SJSA1 (cell line): ENCODE data around the gene ZNF41. TPM values are rescaled to one million over a fixed set of nuclear protein-coding genes. Genes with fewer than 3 reads are reported as not detected.
"Not testable (repeated sequence)": the region's sequence is repeated elsewhere in the genome, so short reads cannot be mapped to it uniquely, and the experiment has no call there.

Experiments
- DNase-seq, 2 experiments: peaks; one replicate each; pipeline ENCODE4 v3.0.0-alpha.2; 2015 to 2020; ENCODE audit warnings: low spot score in 2 of 2, low read depth in 1 of 2
- H3K27ac ChIP-seq: fragments of 250-450 bp; sonication (Bioruptor Pico); 2 replicates; pipeline ENCODE4 v1.5.1; 2020; ENCODE audit warnings: mild to moderate bottlenecking, moderate library complexity
- H3K27me3 ChIP-seq: fragments of 250-450 bp; sonication (Bioruptor Pico); replicated peaks from 2 replicates; pipeline ENCODE4 v1.5.1; 2020; ENCODE audit warnings: mild to moderate bottlenecking, moderate library complexity
- H3K36me3 ChIP-seq: fragments of 250-450 bp; sonication (Bioruptor Pico); 2 replicates; pipeline ENCODE4 v1.5.1; 2020; ENCODE audit warnings: mild to moderate bottlenecking
- H3K4me1 ChIP-seq: fragments of 250-450 bp; sonication (Bioruptor Pico); replicated peaks from 2 replicates; pipeline ENCODE4 v1.6.1; 2021; ENCODE audit warnings: mild to moderate bottlenecking
- H3K4me3 ChIP-seq: fragments of 250-450 bp; sonication (Bioruptor Pico); 2 replicates; pipeline ENCODE4 v1.5.1; 2020; ENCODE audit warnings: mild to moderate bottlenecking
- H3K9me3 ChIP-seq: fragments of 250-450 bp; sonication (Bioruptor Pico); replicated peaks from 2 replicates; pipeline ENCODE4 v1.5.1; 2020; ENCODE audit warnings: mild to moderate bottlenecking
- total RNA-seq: library from RNA; depleted of rRNA; stranded (reverse); fragments of >200 nt; shearing (Covaris generic); gene quantifications from 2 replicates; pipeline ENCODE4 v1.2.3, GENCODE V29; 2014

Gene ZNF41
- total RNA-seq, 1 experiment from 2014 or later: 6.5 TPM

DNA sequence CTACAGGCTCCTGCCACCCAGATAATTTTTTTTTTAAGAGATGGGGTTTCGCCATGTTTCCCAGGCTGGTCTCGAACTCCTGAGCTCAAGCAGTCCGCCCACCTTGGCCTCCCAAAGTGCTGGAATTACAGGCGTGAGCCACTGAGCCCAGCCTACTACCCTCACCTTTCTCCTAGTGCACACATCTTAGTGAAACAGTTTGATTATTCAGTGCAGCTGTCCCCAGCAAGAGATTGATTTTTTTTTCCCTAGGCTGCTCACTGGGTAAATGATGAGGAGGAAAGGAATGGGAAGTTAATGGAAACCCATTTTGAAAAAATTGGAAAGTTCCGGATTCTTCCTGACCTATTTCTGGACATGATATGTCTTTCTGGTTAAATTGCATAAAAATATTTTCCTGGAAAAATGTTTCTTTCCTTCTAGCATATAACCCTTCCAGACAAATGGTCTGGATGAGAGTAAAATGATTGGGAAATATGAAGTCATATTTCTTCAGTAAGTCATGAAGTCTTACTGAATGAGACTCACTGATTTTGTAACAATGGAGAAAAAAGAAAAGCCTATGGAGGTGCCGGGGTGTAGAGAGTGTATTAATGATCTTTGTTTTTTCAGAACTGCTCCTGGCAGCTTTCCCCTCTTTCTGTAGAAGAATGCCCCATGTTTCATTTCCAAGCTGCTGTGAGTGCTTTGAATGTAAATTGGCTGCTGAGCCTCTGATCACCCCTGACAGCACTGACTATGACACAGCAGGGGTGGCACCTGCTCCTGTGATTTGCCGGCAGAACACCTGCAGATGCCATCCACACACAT is 19.5 kb upstream of the ZNF41 start:
- Histone ChIP-seq H3K9me3 (no peaks in the 10 kb centered on the region), H3K4me1 (no peaks in the 10 kb centered on the region), H3K4me3 (no peak overlapping the region), H3K36me3 (no peaks in the 10 kb centered on the region), H3K27me3 (no peaks in the 10 kb centered on the region), H3K27ac (no peak overlapping the region)
- DNase-seq: no peak

DNA sequence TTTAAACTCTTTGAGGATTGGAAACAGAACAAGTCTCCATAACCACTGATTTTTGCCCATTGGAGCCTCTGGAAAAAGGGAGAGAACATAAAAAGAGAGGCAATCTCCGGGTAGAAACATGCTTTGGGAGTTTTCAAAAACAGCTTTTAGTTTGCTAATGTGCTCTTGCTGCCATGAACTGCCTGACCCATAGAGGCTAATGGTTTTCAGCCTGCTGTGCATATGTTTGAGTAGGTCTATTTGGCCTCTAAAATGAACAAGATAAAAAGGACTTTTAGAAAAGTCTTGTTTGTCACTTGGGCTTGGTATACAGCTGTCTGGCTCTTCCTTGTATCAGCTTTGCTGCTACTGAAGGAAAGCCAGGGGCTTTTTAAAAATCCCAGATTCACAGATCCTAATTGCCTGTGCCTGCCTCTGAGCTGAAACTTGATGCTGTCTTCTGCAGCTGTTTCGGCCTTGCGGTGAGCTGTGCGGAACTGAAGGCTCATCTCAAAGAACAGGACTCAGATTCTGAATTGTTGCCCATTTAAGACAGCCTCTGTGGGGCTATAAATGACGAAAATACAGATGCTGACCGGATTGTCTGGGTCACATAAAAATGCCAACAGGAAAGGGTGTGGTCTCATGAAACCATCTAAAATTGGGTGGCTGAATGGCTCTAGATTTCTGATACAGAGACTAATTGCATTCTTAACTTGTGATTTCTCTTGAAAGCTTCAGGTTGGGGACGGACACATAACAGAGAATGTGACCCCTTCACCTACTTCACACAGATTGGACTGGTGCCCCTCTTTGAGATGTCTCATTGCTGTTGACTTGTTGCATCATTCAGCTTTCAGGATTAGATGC is 18.4 kb upstream of the ZNF41 start:
- no peaks in the 10 kb centered on the region for H3K4me1 ChIP-seq
- H3K9me3 ChIP-seq: no peaks in the 10 kb centered on the region
- H3K36me3 ChIP-seq: no peaks in the 10 kb centered on the region
- no peak overlapping the region for H3K27ac ChIP-seq
- H3K4me3 ChIP-seq: no peak overlapping the region
- no peaks in the 10 kb centered on the region for H3K27me3 ChIP-seq
- DNase-seq: no peak

DNA sequence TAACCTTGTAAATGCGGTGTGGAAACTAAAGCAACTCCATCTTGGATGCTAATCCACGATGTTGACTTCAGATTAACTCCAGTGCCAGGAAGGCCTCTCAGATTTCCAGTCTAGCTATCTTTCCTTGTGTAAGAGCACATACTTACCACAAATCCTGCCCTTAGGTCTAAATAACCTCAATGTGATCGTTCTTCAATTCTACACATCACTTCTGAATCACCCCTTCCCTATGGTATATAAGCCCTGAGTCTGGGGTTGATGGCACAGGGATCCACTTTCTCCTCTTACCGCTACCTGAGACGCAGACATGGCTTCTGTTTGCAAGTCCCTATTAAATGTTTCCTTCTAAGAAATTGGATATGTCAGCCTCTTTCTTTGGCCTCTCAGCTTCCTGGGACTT is 17.5 kb upstream of the ZNF41 start:
- H3K9me3 ChIP-seq: no peaks in the 10 kb centered on the region
- no peaks in the 10 kb centered on the region for H3K4me1 ChIP-seq
- H3K27me3 ChIP-seq: no peaks in the 10 kb centered on the region
- no peak overlapping the region for H3K4me3 ChIP-seq
- H3K36me3 ChIP-seq: no peaks in the 10 kb centered on the region
- no peak for DNase-seq
- H3K27ac ChIP-seq: no peak overlapping the region

DNA sequence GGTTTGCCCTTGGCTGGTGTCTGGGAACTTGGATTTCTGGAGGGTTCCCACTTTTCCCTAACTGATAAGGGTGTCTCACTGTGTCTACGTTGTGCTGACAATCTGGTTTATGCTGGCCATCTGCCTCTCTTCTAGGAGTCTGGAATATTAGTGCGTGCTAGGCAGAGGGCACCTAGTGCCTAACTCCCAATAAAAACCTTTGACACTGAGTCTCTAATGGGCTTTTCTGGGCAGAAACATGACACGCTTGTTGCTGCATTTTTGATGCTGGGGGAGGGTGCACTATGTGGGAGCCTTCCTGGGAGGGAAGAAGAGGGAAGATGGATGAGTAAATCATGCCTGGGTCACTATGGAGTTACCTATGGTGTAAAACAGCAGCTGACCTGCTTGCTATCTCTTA is 16.3 kb upstream of the ZNF41 start:
- no peak for DNase-seq
- Histone ChIP-seq H3K36me3 (no peaks in the 10 kb centered on the region), H3K4me1 (no peaks in the 10 kb centered on the region)

DNA sequence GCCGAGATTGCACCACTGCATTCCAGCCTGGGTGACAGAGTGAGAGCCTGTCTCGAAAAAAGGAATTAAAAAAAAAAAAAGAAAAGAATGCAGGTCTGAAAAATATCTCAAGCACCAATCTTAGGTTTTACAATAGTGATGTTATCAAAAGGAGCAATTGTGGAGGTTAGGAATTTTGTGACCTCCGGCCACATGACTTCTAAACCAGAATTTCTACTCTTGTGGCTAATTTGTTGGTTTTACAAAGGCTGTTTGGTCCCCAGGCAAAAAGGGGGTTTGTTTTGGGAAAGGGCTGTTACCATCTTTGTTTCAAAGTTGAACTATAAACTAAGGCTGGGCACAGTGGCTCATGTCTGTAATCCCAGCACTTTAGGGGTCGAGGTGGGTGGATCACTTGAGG is 15.4 kb upstream of the ZNF41 start:
- H3K4me1 ChIP-seq: no peaks in the 10 kb centered on the region
- no peak overlapping the region for H3K27ac ChIP-seq
- H3K27me3 ChIP-seq: no peaks in the 10 kb centered on the region
- H3K4me3 ChIP-seq: no peak overlapping the region
- no peak for DNase-seq
- no peaks in the 10 kb centered on the region for H3K36me3 ChIP-seq
- no peaks in the 10 kb centered on the region for H3K9me3 ChIP-seq

More for the DNA sequence above, 16.3 kb upstream of the ZNF41 start:
- no peak overlapping the region for H3K27ac ChIP-seq
- no peaks in the 10 kb centered on the region for H3K27me3 ChIP-seq
- no peak overlapping the region for H3K4me3 ChIP-seq
- H3K9me3 ChIP-seq: no peaks in the 10 kb centered on the region

DNA sequence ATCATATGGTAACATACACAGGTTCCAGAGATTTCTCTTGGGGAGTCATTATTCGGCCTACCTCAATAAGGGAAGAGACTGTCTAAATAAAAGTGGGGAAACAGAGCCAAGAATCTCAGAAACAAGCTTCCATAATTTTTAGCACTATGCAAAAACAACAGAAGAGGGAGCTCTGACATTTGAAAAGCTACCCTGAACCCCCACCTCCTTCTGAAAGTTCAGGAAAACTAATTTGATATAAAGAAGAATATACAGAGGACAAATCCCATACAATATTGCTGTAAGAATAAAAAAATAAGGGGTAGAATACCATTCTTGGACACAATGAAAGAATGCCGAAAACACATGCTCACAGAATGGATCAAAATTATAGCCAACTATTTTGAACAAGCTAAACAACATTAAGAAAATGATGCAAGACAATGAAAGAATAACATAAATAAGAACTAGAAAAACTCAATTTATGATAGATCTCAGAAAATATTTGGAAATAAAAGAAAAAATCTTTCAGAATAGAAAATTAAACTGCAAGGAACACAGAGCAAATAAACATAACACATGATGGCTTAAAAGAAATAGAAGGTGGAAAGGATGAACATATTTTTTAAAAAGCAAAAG is 14.4 kb upstream of the ZNF41 start:
- no peak overlapping the region for H3K4me3 ChIP-seq
- no peaks in the 10 kb centered on the region for H3K4me1 ChIP-seq
- H3K27me3 ChIP-seq: no peaks in the 10 kb centered on the region
- H3K9me3 ChIP-seq: no peaks in the 10 kb centered on the region
- peak in 1 of 2 experiments; percentile 7 for DNase-seq
- no peaks in the 10 kb centered on the region for H3K36me3 ChIP-seq
- H3K27ac ChIP-seq: no peak overlapping the region

DNA sequence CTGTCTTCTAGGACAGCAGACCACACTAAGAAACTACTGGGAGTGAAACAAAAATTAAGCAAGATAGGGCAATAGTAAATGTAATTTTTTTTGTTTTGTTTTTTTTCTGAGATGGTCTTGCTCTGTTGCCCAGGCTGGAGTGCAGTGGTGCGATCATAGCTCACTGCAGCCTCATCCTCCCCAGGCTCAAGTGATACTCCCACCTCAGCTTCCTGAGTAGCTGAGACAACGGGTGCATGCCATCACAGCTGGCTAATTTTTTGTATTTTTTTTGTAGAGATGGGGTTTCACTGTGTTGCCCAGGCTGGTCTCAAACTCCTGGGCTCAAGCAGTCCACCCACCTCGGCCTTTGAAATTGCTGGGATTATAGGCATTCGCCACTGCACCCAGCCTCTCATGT is 9.1 kb upstream of the ZNF41 start:
- H3K4me3 ChIP-seq, DNase-seq, H3K27ac ChIP-seq, H3K36me3 ChIP-seq, H3K27me3 ChIP-seq, H3K9me3 ChIP-seq, H3K4me1 ChIP-seq: not testable (repeated sequence)

DNA sequence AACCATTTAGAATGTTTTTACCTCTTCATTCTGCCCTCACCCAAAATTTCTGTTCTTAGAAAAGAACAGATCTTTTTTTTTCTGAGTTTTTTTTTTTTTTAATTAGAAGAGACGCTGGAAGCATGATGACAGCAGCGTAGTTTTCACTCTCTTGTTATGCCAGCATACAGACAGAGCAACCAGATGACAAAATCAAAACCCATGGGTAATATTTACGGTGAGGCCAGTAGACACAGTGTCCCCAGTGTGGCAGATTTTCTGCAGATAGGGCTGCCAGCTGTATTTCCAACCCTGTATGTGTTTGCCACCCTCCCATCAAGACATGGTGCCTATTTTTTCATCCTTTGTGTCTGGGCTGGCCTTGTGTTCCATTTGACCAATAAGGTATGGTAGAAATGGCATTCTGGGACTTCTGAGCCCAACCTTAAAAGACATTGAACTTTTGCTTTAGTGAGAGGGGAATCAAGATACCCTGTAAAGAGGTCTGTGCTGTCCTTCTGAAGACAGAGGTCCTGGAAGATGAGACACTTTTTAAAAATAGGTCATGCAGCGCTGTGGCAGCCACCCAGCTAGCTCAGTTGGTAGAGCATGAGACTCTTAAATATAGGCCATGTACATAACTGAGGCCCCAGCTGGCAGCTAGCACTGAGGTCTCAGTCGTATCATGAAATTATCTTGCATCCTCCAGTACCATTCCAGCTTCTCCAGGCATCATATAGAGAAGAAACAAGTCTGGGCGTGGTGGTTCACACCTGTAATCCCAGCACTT is 6.7 kb upstream of the ZNF41 start:
- H3K4me3 ChIP-seq: no peak overlapping the region
- no peak for DNase-seq
- H3K9me3 ChIP-seq: no peaks in the 10 kb centered on the region
- no peaks in the 10 kb centered on the region for H3K27me3 ChIP-seq
- H3K4me1 ChIP-seq: no peaks in the 10 kb centered on the region
- no peaks in the 10 kb centered on the region for H3K36me3 ChIP-seq
- H3K27ac ChIP-seq: no peak overlapping the region

DNA sequence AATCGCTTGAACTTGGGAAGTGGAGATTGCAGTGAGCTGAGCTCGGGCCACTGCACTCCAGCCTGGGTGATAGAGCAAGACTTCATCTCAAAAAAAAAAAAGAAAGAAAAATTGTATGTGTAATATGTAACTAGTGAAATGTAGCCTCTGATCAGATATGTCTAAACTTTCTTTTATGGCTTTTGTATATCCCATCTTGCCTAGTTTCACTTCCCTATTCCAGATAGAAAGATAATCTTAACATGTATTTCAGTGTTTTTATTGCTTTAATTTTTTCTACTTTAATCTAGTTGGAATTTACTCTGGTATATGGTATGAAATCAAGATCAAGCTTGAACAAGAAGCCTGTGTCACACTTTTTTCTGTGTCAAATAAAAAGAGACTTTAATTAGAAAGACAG is 1.9 kb upstream of the ZNF41 start:
- Histone ChIP-seq H3K4me3 (no peak overlapping the region), H3K4me1 (no peaks in the 10 kb centered on the region; the same call in 1 of the 2 replicates)
- no peak for DNase-seq

DNA sequence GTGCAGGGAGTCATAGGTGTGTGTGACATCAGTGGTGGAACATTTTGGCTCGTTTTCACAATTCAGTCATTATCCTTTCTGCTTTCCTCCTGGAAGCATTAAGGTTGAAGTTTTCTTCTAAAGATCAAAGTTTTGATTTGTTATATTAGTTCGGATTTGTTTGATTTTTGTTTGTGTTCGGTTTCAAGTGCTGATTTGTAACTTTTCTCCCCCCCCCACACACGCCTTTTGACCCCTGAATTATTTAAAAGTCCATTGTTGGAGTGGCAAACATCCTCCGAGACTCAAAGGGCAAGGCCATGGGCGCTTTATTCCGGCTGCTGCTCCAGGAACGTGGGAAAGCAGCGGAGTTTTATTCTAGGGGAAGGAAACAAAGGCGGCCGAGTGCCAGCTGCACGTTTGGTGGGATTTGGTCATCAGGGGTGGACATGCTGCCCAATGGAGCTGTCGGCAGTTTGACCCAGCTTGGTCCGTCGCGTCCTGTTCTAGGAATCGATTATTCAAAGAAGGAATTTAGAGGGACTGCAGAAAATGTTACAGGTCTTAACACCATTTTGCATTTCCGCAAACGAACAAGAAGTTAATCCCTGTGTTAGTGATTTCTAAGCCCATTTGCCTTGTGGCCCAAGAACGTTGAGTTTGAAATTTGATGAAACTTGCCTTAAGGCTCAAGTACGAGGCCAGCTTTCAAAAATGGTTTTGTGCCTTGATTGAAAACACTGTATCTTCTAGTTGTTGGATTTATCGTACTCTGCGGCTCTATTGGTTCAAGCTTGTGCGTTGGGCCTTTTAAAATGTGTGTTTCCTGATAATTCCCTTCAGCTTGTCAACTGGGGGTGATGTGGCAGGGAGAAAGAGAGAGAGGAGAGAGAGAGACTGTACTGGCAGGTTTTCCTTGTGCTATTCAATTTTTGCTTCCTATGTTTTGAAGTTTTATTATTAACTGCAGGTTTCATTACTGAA is 565 bp upstream of the ZNF41 start:
- Histone ChIP-seq H3K4me3 (peak overlapping the region; percentile 70), H3K27me3 (no peaks in the 10 kb centered on the region), H3K9me3 (no peaks in the 10 kb centered on the region), H3K4me1 (no peaks in the 10 kb centered on the region; the same call in 1 of the 2 replicates), H3K36me3 (no peaks in the 10 kb centered on the region), H3K27ac (peak overlapping the region; percentile 92)
- peak; percentile 39 to 52 for DNase-seq

More for the DNA sequence above, 1.9 kb upstream of the ZNF41 start:
- Histone ChIP-seq H3K9me3 (no peaks in the 10 kb centered on the region), H3K27me3 (no peaks in the 10 kb centered on the region), H3K36me3 (no peaks in the 10 kb centered on the region), H3K27ac (no peak overlapping the region)

DNA sequence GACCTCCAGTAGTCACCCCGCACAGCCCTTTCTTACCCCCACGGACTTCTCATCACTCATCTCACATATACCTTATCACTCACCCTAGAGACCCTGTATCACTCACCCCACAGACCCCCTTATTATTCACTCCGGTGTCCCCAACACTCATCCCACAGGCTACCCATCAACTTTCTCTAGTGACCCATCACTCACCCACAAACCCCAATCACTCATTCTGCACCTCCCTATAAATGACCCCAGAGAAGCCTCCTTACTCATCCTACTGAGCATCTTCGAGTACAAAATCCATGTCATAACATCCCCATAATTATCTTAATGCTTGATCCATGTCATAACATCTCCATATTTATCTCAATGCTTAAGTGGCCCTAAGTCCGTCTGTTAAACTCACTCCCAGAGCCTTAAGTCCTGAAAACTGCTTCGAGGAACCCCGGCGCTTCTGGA is 934 bp downstream of the ZNF41 start:
- H3K36me3 ChIP-seq: no peaks in the 10 kb centered on the region
- H3K9me3 ChIP-seq: no peaks in the 10 kb centered on the region
- DNase-seq: no peak
- H3K4me1 ChIP-seq: no peaks in the 10 kb centered on the region; the same call in 1 of the 2 replicates
- H3K27me3 ChIP-seq: no peaks in the 10 kb centered on the region
- H3K27ac ChIP-seq: peak overlapping the region; percentile 92
- H3K4me3 ChIP-seq: peak overlapping the region; percentile 70

DNA sequence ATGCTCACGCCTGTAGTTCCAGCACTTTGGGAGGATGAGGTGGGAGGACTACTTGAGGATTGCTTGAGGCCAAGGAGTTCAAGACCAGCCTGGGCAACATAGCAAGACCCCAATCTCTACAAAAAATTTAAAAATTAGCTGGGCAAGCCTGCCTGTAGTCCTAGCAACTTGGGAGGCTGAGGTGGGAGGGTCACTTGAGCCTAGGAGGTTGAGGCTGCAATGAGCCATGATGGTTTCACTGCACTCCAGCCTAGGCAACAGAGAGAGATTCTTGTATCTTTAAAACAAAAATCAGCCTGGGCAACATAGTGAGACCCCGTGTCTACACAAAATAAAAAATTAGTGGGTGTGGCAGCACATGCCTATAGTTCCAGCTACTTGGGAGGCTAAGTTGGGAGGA is 1.9 kb downstream of the ZNF41 start:
- Histone ChIP-seq H3K27ac (no peak overlapping the region), H3K4me1 (no peaks in the 10 kb centered on the region; the same call in 1 of the 2 replicates), H3K36me3 (no peaks in the 10 kb centered on the region), H3K27me3 (no peaks in the 10 kb centered on the region), H3K9me3 (no peaks in the 10 kb centered on the region), H3K4me3 (no peak overlapping the region)
- no peak for DNase-seq
